Panc1 (cell line): Measurements from ENCODE around the gene TBCD. TPM values are rescaled to one million over a fixed set of nuclear protein-coding genes. Genes with fewer than 3 reads are reported as not detected.

Source experiments
- ATAC-seq: fragments of 200-7000 bp; cut with Tn5 transposase; 2 replicates; pipeline ENCODE4 v1.9.1; 2020; ENCODE audit warnings: mild to moderate bottlenecking, moderate library complexity
- BruUV-seq: library from RNA; stranded (reverse); fragments of 400-500 nt; replicated peaks from 2 replicates; lab custom pipeline; 2021; lab: Mats Ljungman, UMichigan
- CTCF ChIA-PET: fragments of 300-600 bp; sonication (Branson Sonifier 250); formaldehyde crosslinking; loops from one replicate; lab custom pipeline; 2022; ENCODE audit warnings: antibody characterized with exemption; lab: Charles Lee
- POLR2A ChIA-PET: fragments of 300-600 bp; sonication (Branson Sonifier 250); formaldehyde crosslinking; loops from one replicate; lab custom pipeline; 2022; ENCODE audit warnings: antibody characterized with exemption; lab: Charles Lee
- DNase-seq: peaks from one replicate; pipeline ENCODE4 v3.0.0-alpha.2; 2010; ENCODE audit warnings: low read depth, low spot score
- H3K27ac ChIP-seq: 2 replicates; pipeline ENCODE4 v1.5.1; 2011; ENCODE audit warnings: mild to moderate bottlenecking, low read length, inconsistent platforms
- H3K27me3 ChIP-seq: fragments of 200-500 bp; sonication (Bioruptor generic); 2 replicates; pipeline ENCODE4 v1.6.0; 2014; ENCODE audit warnings: low read length, inconsistent platforms; ENCODE audit not compliant: control insufficient read depth, insufficient read depth
- H3K36me3 ChIP-seq: fragments of 200-500 bp; sonication (Bioruptor generic); 2 replicates; pipeline ENCODE4 v1.5.1; 2014; ENCODE audit warnings: inconsistent platforms, mild to moderate bottlenecking, low read length, moderate library complexity; ENCODE audit not compliant: control insufficient read depth, insufficient read depth
- H3K4me1 ChIP-seq: 2 replicates; pipeline ENCODE4 v1.5.1; 2011; ENCODE audit warnings: inconsistent platforms, mild to moderate bottlenecking, low read length, moderate library complexity; ENCODE audit not compliant: control insufficient read depth, insufficient read depth
- H3K4me3 ChIP-seq, 2 experiments: 2 replicates each; pipeline ENCODE4 v1.5.1; 2011 to 2012; ENCODE audit warnings: low read depth in 2 of 2, low read length in 2 of 2, mild to moderate bottlenecking in 2 of 2, inconsistent platforms in 1 of 2, moderate library complexity in 1 of 2
- H3K9me3 ChIP-seq: fragments of 200-500 bp; sonication (Bioruptor generic); 2 replicates; pipeline ENCODE4 v1.5.1; 2014; ENCODE audit warnings: low read depth, mild to moderate bottlenecking, inconsistent platforms, low read length, moderate library complexity; ENCODE audit not compliant: control insufficient read depth, insufficient read depth
- POLR2AphosphoS5 ChIP-seq: IDR thresholded peaks from 2 replicates; pipeline ENCODE4 v1.6.1; 2012; ENCODE audit warnings: mild to moderate bottlenecking, low read depth, low read length, moderate library complexity
- SIN3A ChIP-seq: IDR thresholded peaks from 2 replicates; pipeline ENCODE4 v1.6.1; 2012; ENCODE audit warnings: low read depth, mild to moderate bottlenecking, low read length, moderate library complexity, borderline replicate concordance; ENCODE audit not compliant: insufficient read depth
- TCF7L2 ChIP-seq: IDR thresholded peaks from 2 replicates; pipeline ENCODE4 v1.6.1; 2011; ENCODE audit warnings: mild to moderate bottlenecking, low read depth, low read length, inconsistent platforms
- in situ Hi-C: cut with HindIII; loops from 2 replicates; pipeline ENCODE4 v1.10.0; 2016; ENCODE audit warnings: low sequenced_read_pairs, low pct_unique_long_range_greater_than_20kb
- intact Hi-C: fragments of 100-400 bp; cut with micrococcal nuclease; formaldehyde crosslinking; loops from one replicate; pipeline ENCODE4 v1.10.0; 2022; ENCODE audit not compliant: unreplicated experiment
- total RNA-seq: library from RNA; stranded (reverse); gene quantifications from one replicate; pipeline ENCODE4 v1.2.1, GENCODE V29; 2021; ENCODE audit not compliant: unreplicated experiment
- TF ChIP-seq, protein P1 (sequence below), 2 experiments: IDR thresholded peaks; 2 replicates each; pipeline ENCODE4 v1.6.1; 2011 to 2012; ENCODE audit warnings: low read depth in 2 of 2, control low read depth in 1 of 2, low read length in 1 of 2, mild to moderate bottlenecking in 1 of 2, moderate library complexity in 1 of 2; ENCODE audit not compliant: insufficient read depth in 1 of 2
- TF ChIP-seq, protein P2 (sequence below): fragments of 450-650 bp; IDR thresholded peaks from 2 replicates; pipeline ENCODE4 v1.5.1; 2017; ENCODE audit warnings: mild to moderate bottlenecking

The TBCD gene
- total RNA-seq, 1 experiment from 2014 or later: 186 TPM

DNA sequence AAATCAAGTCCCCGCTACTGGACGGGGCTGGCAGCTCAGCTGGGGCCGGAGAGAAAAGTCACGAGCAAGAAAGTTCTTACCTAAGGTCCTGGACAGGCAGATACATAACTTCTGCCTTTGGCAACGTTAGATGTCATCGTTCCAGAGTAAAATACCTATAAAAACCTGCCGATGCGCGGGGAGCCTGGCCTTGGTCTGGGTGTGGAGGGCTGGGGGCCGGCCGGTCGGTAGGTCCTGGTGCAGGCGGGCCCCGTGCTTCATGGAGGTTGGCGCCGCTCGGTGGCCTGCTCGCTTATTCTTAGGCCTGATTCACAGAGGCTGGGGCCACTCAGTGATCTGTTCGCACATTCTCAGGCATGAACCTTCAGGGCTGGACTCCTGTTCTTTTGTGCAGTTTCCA, 121.7 kb downstream of the TBCD start:
- intact Hi-C loops: no loop called here
- ChIA-PET CTCF (no interaction called here), POLR2A (no interaction called here)
- no peaks in the 10 kb centered on the region for H3K4me1 ChIP-seq
- no peaks in the 10 kb centered on the region for H3K27me3 ChIP-seq
- no peak overlapping the region for H3K4me3 ChIP-seq
- no peaks in the 10 kb centered on the region; the same call in 1 of the 2 replicates for H3K36me3 ChIP-seq
- TF ChIP-seq TCF7L2: no peak
- no peak for TF ChIP-seq POLR2AphosphoS5
- in situ Hi-C loops: no loop called here
- BruUV-seq: no TSS peak
- ATAC-seq: no peak
- no peaks in the 10 kb centered on the region for H3K9me3 ChIP-seq
- DNase-seq: no peak
- H3K27ac ChIP-seq: no peak overlapping the region

DNA sequence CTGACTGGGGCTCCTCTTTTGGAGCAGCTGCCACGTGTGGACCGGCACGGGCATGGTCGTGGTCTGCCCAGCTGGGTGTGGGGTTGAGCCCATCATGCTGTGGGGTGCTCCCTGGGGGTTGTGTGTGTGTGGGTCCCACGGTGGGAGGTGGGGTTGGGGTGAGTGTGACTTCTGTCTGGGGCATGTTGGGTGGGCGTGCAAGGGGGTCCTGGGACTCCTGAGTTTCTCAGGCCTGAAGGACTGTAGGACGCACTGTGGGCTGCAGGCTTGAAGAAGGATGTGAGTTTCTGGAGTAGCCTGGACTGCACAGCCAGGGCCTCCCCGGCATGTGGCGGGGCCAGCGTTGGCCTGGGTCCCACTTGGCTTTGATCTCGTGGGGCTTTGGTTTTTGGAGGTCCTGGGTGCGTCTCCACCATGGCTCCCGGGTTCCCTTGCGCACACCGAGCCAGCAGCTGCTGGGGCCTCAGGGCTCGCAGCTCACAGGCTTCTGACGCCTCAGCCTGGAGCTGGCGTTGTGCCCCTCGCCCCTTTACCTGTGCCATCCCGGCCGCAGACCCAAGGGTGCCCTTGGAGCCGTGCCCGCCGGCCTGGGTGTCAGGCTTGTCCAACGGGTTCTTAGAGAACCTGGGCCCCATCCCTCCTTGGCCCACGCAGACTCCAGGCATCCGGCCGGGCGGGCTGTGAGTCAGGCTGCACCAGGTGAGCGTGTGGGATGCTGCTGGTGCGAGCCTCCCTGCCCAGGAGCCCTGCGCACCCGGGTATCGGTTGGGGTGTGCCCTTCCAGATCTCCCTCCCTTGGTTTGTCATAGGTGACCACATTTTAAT, 122.4 kb downstream of the TBCD start:
- no peak overlapping the region for H3K4me3 ChIP-seq
- intact Hi-C loops (no loop called here), in situ Hi-C loops (no loop called here)
- H3K27me3 ChIP-seq: no peaks in the 10 kb centered on the region
- POLR2A ChIA-PET: no interaction called here
- H3K27ac ChIP-seq: no peak overlapping the region
- BruUV-seq: no TSS peak
- no peak for TF ChIP-seq POLR2AphosphoS5
- no peak for TF ChIP-seq SIN3A
- TF ChIP-seq, protein P1, sequence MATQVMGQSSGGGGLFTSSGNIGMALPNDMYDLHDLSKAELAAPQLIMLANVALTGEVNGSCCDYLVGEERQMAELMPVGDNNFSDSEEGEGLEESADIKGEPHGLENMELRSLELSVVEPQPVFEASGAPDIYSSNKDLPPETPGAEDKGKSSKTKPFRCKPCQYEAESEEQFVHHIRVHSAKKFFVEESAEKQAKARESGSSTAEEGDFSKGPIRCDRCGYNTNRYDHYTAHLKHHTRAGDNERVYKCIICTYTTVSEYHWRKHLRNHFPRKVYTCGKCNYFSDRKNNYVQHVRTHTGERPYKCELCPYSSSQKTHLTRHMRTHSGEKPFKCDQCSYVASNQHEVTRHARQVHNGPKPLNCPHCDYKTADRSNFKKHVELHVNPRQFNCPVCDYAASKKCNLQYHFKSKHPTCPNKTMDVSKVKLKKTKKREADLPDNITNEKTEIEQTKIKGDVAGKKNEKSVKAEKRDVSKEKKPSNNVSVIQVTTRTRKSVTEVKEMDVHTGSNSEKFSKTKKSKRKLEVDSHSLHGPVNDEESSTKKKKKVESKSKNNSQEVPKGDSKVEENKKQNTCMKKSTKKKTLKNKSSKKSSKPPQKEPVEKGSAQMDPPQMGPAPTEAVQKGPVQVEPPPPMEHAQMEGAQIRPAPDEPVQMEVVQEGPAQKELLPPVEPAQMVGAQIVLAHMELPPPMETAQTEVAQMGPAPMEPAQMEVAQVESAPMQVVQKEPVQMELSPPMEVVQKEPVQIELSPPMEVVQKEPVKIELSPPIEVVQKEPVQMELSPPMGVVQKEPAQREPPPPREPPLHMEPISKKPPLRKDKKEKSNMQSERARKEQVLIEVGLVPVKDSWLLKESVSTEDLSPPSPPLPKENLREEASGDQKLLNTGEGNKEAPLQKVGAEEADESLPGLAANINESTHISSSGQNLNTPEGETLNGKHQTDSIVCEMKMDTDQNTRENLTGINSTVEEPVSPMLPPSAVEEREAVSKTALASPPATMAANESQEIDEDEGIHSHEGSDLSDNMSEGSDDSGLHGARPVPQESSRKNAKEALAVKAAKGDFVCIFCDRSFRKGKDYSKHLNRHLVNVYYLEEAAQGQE (IDR thresholded peaks at IDR 0.05; ENCODE audit: insufficient read depth in 1 of 2, low read depth in 2 of 2, low read length in 1 of 2): no peak
- no peak for TF ChIP-seq TCF7L2
- TF ChIP-seq, protein P2, sequence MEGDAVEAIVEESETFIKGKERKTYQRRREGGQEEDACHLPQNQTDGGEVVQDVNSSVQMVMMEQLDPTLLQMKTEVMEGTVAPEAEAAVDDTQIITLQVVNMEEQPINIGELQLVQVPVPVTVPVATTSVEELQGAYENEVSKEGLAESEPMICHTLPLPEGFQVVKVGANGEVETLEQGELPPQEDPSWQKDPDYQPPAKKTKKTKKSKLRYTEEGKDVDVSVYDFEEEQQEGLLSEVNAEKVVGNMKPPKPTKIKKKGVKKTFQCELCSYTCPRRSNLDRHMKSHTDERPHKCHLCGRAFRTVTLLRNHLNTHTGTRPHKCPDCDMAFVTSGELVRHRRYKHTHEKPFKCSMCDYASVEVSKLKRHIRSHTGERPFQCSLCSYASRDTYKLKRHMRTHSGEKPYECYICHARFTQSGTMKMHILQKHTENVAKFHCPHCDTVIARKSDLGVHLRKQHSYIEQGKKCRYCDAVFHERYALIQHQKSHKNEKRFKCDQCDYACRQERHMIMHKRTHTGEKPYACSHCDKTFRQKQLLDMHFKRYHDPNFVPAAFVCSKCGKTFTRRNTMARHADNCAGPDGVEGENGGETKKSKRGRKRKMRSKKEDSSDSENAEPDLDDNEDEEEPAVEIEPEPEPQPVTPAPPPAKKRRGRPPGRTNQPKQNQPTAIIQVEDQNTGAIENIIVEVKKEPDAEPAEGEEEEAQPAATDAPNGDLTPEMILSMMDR: no peak
- H3K4me1 ChIP-seq: no peaks in the 10 kb centered on the region
- no peaks in the 10 kb centered on the region; the same call in 1 of the 2 replicates for H3K36me3 ChIP-seq
- ATAC-seq: no peak
- CTCF ChIA-PET: interaction anchor here (0.6 kb wide), 1 partner anchor 190 kb away, joined by 3 read pairs; no protein-coding TSS in a partner anchor
- no peaks in the 10 kb centered on the region for H3K9me3 ChIP-seq
- no peak for DNase-seq

DNA sequence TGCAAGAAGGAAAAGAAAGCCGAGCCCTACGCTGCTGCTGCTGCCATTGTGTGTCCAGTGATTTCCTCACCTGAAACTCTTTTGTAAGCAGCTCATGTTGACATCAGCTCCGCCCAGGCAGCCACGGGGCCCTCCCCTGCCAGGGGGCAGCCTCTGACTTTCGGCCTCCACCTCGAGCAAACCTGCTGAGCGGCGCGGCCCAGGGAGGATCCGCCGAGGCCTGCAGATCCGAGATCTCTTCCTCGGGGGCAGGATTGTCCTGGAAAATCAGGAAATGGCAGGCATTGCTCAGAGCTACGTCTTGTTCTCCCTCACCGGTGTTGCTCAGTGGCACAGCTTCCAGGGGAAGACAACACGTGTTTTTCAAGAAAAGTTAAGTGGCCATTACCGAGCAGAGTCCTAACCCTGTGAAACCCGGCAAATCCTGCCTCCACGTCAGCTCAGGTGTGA, 123.6 kb downstream of the TBCD start:
- ChIA-PET CTCF (no interaction called here), POLR2A (no interaction called here)
- no peak for TF ChIP-seq SIN3A
- no peak for TF ChIP-seq POLR2AphosphoS5
- TF ChIP-seq, protein P1 (IDR thresholded peaks at IDR 0.05; ENCODE audit: insufficient read depth in 1 of 2, low read depth in 2 of 2, low read length in 1 of 2): no peak
- TF ChIP-seq TCF7L2: no peak
- TF ChIP-seq, protein P2: no peak
- intact Hi-C loops: no loop called here
- H3K27ac ChIP-seq: no peak overlapping the region
- no peaks in the 10 kb centered on the region for H3K4me1 ChIP-seq
- no peaks in the 10 kb centered on the region for H3K27me3 ChIP-seq
- H3K4me3 ChIP-seq: no peak overlapping the region
- in situ Hi-C loops: no loop called here
- no peaks in the 10 kb centered on the region for H3K9me3 ChIP-seq
- no peak for DNase-seq
- no TSS peak for BruUV-seq
- no peak for ATAC-seq
- no peaks in the 10 kb centered on the region; the same call in 1 of the 2 replicates for H3K36me3 ChIP-seq
